GM11168 (cell line): ENCODE results near the gene RRBP1.
"Not testable (repeated sequence)": the region's sequence is repeated elsewhere in the genome, so short reads cannot be mapped to it uniquely, and the experiment has no call there.

Experiments
- in situ Hi-C: fragments of 300-500 bp; cut with MboI; formaldehyde crosslinking; loops from one replicate; pipeline ENCODE4 v1.12.0; 2022; ENCODE audit warnings: low sequenced_read_pairs; ENCODE audit not compliant: unreplicated experiment

RRBP1 gene

DNA sequence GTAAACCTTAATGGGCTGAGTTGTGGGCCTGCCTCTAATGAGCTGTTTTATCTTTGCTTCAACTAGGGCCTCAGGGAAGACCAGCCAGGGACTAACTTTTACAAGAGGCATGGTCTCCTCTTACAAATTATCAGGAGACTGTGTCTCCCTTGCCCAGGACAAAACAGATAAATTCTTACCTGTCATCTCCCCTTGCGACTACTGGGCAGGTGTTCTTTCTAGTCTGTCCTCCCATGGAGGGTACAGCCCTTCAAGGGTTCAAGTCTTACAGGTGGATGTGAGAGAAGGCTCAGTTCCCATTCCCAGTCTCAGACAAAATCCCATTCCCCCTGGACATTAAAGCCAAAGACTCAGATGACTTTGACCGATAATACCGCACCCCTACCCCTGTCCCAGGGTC is 13.6 kb downstream of the RRBP1 start:
- in situ Hi-C loops: no loop called here

DNA sequence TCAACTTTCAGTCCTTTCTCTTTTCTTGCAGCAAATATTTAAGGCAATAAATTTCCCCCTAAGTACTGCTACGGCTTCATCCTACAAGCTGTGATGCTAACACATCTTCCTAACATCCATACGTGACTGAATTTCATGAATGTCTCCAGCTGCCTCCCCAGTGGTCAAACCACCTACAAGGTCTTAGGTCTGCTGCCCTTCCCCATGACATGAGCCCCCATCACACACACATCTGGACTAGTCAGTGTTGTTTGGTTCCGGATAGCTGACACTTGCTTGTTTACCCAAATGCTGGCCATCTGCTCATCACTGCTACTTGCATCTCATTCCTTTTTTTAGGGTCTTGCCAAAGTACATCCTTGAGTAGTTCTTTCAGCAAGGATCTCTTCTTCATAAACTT is 14.6 kb downstream of the RRBP1 start:
- in situ Hi-C loops: no loop called here

DNA sequence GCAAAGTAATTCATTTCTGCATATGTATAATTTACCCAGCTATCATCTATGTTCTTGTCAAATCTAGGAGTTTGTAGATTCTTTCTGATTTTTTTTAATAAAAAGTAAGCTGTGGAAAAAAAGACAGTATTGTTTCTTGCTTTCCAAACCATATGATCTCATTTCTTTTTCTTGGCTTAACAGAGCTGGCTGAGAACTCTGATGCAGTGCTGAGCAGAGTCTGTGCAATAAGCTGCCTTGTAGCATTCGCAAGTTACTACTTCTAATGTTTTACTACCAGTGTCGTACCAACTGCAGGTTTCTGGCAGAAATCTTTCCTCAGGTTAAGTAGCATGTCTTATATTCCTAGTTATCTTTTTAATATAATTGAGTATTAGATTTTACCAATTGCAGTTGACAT is 15.6 kb downstream of the RRBP1 start:
- in situ Hi-C loops: no loop called here

DNA sequence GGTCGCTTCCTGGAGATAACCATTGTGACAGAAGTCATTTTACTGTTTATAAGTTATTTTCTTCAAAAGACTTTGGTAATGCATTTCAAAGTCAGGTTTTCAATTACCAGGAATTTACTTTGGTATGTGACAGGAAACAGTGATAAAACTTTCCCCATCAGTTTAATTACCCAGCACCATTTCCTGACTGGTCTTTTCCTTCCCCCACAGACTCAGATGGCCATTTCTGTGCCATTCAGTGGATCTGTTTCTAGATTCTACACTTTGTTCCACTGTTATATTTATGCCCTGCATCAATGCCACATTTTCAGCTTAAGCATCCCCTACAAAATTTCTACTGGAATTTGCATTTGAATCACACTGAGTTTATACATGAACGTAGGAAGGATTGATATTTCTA is 16.3 kb downstream of the RRBP1 start:
- in situ Hi-C loops: no loop called here

DNA sequence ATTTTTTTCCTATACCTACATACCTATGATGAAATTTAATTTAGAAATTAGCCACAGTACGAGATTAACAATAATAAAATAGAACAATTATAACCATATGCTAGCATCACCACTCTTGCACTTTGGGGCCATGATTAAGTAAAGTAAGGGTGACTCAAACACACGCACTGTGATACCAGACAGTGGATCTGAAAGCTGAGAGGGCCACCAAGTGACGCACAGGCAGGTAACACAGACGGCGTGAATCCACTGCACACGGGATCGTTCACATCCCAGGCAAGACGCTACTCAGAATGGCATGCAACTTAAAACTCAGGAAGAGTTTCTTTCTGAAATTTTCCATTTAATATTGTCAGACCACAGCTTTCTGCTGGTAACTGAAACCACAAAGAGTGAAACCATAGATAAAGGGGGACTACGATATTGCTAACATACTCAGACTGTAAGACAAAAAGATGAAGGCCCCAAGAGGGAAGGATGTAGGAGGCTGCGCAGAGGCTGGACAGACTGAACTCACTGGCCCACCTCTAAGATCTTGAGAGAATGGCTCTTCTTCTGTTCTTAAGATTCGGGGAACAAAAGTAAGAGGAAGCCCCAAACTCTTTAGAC is 17.9 kb downstream of the RRBP1 start:
- in situ Hi-C loops: no loop called here

DNA sequence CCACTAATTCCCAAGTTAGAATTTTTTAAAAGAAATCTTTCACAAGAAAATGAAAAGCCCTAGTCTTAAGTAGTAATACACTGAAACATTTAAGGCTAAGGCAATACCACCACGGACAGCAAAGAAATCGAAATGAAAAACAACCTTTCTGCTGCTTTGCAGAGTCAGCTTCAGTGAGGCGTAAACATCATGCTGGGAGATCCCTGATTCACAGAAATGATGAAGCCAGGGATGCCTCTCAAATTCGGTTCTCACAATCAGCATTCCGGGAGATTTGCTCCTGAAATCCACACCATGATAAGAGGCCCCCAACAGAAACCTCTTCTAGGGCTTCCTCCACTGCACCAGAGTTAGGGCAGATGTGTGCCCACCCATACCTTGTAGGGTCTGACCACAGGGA is 18.6 kb downstream of the RRBP1 start:
- in situ Hi-C loops: no loop called here

DNA sequence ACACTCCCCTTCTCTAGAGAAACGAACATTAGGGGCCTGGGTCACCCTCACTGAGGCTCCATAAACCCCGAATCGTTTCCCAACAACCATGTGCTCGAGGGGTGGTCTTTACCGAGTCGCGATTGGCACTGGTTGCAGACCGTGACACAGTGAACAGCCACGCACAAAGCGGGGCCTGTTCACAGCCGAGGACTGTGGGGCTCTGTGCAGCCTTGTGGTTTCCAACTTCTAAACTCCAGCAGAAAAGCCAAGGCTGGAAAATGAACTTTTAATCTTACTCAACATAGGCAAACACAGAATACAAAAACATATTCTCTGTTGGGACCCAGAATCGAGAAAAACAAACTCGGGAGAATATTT is 19.0 kb downstream of the RRBP1 start:
- in situ Hi-C loops: no loop called here

DNA sequence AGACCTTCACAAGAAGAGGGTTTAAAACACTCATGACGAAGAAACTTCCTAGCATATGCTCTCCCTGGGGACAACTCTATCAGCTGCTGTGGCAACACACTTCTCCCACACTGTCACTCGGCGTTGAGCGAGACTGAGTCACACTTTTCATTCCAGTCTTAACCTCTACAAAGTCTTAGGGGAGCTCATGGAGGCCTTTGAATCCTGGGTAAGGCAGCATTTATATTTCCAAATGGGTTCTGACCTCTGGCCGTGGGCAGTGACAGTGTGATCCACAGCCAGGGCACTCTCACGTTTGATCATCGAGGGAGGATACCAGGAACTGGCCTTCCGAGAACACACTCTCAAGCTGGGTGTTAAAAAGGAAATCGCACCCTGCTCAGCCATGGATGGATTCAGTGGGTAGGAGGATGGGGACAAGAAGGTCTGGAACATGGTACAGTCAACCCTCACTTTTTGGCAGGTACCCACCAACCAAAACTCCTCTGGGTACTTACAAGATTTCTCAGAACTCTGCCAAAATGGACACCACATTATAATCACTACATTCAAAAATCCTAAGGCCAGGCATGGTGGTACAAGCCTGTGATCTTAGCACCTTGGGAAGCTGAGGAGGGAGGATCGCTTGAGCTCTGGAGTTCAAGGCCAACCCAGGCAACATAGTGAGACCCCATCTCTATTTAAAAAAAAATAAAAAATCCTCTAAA is 19.6 kb downstream of the RRBP1 start:
- in situ Hi-C loops: no loop called here

DNA sequence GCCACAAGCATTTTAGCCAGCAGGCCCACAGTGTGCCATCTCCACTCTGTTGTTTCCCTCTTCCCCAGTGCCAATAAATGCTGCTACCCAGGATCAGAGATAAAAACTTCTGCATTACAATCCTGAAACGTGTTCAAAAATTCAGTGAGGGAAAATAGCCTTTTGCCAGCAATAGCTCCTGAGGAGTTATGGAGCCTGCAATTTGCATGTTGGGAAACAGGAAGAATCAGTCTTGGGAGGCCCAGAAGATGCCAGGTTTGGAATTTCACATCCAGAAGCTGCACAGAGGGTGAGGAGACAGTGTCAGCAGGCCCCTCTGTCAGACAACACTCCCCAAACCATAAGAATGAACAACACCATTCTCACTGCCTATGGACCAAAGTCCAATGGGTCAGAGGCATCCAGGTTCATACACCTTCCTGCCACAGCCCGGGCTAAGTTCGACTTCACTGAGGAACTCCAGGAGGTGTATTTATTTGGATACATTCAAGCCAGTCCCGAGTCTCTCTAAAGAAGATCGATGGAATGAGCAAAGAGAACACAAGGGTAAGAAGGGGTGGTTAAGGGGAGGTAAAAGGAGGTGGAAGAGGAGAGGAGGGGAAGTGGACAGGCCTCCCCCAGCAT is 20.8 kb downstream of the RRBP1 start:
- in situ Hi-C loops: no loop called here

DNA sequence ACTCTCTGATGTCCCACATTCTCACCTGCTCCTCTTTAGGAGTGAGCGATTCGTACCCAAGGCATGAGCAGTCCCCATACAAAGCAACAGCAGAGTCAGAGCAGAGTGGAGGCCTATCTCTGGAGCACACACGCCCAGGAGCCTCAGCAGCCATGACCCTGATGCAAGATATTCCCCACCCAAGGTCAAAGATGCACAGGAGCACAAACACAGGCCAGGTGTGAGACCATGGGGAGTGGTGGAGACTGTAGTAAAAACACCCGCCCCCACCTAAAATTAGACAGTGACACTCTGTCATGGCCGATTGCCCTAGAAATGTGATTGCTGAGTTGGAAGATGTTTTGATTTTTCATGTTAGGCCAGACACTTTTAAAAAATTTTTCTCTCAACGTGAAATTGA is 21.4 kb downstream of the RRBP1 start:
- in situ Hi-C loops: no loop called here

DNA sequence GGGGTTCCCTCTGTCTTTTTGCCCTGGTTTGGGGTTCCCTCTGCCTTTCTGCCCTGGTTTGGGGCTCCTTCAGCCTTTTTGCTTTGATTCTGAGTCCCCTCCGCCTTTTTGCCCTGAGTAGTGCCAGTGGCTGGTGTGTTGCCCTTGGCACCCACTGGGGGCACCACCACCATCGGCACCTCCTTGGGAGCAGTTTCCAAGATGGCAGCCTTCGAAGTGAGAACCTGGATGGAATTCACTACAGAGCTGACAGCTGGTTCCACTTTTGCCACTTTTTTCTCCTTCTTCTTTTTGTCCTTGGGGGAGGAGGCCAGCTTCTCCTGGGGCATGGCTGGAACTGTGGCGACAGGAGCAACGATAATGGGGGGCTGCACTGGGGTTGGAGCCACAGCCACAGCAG is 22.2 kb downstream of the RRBP1 start:
- in situ Hi-C loops: no loop called here

DNA sequence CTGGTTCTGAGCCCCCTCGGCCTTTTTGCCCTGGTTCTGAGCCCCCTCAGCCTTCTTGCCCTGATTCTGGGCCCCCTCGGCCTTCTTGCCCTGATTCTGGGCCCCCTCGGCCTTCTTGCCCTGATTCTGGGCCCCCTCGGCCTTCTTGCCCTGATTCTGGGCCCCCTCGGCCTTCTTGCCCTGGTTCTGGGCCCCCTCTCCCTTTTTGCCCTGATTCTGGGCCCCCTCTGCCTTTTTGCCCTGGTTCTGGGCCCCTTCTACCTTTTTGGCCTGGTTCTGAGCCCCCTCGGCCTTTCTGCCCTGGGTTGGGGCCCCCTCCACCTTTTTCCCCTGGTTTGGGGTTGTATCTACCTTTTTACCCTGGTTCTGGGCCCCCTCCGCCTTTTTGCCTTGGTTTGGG is 22.7 kb downstream of the RRBP1 start:
- in situ Hi-C loops: not testable (repeated sequence)

DNA sequence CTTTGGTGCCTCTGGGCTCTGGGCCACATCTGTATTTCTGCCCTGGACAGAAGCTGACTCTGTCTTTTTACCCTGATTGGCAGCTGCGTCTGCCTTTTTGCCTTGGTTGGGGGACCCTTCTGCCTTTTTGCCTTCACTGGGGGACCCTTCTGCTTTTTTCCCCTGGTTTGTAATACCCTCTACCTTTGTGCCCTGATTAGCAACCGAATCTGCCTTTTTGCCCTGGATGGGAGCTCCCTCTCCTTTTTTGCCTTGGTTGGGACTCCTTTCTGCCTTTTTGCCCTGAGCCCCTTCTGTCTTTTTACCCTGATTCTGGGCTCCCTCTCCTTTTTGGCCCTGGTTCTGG is 23.4 kb downstream of the RRBP1 start:
- in situ Hi-C loops: no loop called here

DNA sequence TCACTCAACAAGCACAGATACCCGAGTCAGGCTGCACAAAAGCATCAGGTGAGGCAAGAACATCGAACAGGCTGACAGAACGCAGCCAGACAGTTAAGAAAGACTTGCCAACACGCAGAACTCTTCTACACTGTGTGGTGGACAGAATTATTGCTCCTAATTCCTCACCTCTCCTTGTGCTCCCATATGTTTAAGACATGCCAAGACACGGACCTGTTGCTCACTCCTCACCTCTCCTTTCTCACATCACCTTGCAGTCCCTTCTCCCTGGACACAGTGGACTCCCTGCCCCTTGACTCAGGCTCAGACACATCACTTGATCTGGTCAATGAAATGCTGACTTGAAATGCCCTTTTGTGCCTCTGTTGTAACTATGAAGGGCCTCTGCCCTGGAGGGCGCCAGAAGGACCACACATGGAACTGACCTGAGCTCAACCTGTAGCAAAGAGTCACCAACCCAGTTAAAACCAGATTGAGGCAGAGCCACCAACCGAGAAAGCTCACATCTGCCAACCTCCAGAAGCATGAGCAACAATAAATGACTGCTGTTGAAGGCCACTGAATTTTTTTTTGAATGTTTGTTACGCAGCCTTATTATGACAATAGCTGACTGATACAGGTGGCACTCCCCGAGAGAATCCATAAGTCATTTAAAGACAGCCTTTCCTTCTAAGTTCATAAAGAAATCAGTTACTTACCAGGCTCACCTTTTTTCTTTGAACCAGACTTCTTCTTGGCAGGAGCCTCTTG is 24.0 kb downstream of the RRBP1 start:
- in situ Hi-C loops: no loop called here

DNA sequence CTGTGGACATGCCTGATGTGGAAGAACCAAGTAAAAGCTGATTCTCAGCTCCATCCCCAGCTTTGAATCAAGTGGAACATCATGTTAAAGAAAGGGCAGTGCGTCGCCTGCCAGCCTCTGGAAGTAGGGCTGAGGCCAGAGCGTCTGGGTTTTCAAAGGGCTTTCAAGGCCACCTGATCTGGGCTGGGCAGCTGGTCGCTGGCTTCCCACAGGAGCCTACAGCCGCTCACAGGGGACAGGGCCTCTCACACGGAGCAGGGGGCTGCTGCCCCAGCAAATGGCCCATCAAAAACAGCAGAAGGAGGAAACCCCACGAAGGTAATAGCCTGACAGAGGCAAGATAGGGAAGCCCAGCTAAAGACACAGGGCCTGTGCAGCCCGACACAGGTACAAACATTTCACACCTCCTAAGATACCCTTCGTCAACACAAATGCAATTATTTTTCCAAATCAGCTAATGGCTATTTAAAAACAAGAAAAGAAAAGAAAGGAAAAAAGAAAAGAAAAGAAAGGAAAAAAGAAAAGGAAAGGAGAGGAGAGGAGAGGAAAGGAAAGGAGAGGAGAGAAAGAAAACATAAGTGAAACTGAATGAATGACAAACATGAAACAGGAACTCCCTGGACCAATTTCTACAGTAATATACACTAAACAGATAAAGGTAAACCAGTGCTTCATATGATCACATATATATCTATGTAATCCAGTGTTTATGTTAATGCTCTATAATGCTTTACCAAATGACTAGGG is 24.8 kb downstream of the RRBP1 start:
- in situ Hi-C loops: no loop called here

DNA sequence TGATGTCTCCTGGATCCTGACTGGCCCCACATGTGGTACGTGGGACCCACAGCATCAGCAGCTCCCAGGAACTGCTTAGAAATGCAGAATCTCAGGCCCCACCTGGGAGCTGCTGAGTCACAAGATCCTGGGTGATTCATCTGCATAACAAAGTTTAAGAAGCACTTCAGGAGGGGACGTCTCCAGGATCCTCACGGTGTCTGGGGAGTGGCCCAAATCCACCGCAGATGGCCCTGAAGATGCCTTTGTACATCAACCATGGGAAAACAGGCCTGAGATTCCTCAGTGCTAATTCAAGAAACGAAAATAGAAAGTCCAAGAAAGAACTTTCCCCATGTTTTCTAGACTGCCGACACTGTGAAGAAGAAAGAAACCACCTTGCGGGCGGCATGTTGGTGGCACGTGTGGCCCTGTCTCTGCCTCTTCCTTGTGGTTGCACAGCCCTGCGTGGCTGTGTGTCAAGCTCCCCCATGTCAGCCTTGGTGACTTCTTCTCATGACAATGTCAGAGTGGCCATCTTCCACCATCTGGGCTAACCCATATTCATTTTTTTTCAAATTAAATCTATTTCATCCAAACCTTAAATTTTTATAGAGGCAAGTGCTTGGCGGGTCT is 26.1 kb downstream of the RRBP1 start:
- in situ Hi-C loops: no loop called here

DNA sequence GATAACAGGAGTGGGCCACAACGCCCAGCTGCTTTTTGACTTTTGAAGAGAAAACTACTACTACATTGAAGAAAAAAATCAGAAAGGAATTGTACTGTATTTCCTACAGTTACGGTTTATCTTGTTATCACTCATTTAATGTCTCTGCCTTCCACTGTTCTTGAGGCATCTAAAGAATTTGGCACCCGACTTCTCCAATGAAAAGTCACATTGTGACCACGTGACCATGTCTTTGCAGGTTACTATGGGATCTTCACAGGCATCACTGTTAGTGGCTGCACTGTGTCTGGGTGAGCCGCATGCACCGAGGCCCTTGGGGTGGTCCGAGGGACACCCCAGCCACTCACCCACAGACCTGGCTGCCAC is 26.8 kb downstream of the RRBP1 start:
- in situ Hi-C loops: no loop called here

DNA sequence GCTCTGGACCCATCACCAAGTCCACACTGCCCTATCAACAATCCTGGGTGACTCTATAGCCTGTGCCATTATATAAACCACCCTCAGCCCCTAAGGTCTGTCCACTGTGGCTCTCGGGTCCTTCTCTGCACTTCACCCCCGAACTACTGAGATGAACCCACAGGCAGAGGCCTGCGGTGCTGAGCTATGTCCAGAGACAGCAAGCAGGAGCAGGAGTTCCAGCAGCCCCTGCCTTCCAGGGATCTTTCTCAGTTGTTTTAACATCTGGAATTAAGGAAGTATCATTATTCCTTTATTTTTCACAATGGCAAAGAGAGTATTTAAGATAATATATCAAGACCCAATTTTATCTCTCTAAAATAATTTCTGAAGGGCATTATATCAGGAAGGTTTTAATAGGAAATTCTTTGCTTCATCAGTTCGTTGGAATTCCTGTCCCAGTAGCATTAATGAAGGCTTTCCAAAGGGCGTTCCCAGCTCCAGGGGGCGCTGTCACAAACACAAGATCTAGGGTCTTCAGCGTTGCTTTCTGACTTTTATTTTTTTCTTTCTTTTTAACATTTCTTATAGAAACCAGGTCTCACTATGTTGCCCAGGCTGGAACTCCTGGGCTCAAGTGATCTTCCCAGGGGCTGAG is 27.3 kb downstream of the RRBP1 start:
- in situ Hi-C loops: no loop called here

DNA sequence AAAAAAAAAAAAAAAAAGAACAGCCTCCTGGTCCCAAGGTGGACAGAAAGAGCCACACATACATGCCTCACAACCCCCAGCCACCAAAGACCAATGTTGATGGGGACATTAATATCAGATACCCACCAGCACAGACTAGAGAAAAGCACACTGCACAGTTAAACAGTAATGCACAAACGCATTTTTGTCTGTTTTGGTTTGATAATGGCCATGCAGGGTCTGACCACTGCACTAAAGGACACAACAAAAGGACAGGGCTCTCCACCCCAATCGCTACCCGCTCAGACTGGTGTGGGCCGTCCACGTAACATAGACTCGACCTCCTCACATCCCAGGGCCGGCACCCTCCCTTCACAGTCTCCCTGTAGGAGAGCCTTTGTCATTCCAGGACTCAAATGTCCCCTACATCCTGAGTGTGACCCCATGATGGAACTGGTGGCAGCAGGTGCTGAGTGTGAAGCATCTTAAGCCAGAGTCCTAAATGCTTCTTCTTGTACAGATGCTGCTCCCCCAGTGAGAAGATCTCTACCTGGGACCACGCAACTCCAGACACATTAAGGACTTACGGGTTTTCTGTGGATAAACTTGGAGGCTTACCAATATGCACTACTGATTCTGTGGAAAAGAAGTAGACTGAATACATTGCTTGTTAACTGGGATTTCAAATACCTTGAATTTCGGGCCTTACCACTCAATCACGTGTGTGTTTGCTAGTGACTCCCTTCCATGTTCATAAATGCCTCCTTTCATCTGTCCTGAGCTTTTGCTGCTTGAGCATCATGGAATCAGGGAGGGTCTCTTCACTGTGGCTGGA is 28.0 kb downstream of the RRBP1 start:
- in situ Hi-C loops: no loop called here
